ENCODE results near the gene C16orf82.

Gene C16orf82

GRCh38 chr16:27096375-27096774 lies 29.6 kb downstream of the C16orf82 start:
- no peak for DNase-seq

- no peak for DNase-seq
Measured at GRCh38 chr16:27097800-27098230, 31.1 kb downstream of the C16orf82 start.

GRCh38 chr16:27098366-27099049 lies 31.8 kb downstream of the C16orf82 start:
- no peak for DNase-seq

GRCh38 chr16:27102701-27103575 lies 36.2 kb downstream of the C16orf82 start:
- DNase-seq = no peak

- no peak for DNase-seq
Measured at GRCh38 chr16:27103954-27104353, 37.2 kb downstream of the C16orf82 start.

GRCh38 chr16:27106305-27106704 lies 39.6 kb downstream of the C16orf82 start:
- no peak for DNase-seq

- DNase-seq = no peak
Measured at GRCh38 chr16:27107185-27107592, 40.5 kb downstream of the C16orf82 start.

GRCh38 chr16:27108051-27108770 lies 41.5 kb downstream of the C16orf82 start:
- DNase-seq = no peak

- no peak for DNase-seq
Measured at GRCh38 chr16:27108826-27109665, 42.3 kb downstream of the C16orf82 start.

GRCh38 chr16:27109666-27110523 lies 43.2 kb downstream of the C16orf82 start:
- peak; percentile 72 to 77 for DNase-seq

- DNase-seq = no peak
Measured at GRCh38 chr16:27110524-27110896, 43.8 kb downstream of the C16orf82 start.

- no peak for DNase-seq
Measured at GRCh38 chr16:27111486-27111885, 44.8 kb downstream of the C16orf82 start.

GRCh38 chr16:27112093-27112811 lies 45.5 kb downstream of the C16orf82 start:
- no peak for DNase-seq

GRCh38 chr16:27113341-27113841 lies 46.7 kb downstream of the C16orf82 start:
- peak in 1 of 2 donors; percentile 35 for DNase-seq

GRCh38 chr16:27114006-27114405 lies 47.3 kb downstream of the C16orf82 start:
- no peak for DNase-seq

- no peak for DNase-seq
Measured at GRCh38 chr16:27118526-27118925, 51.8 kb downstream of the C16orf82 start.

Data from CD4-positive, alpha-beta T cell treated with Interleukin-1 beta for 1 hour (primary cell).